ENCODE measurements around the gene RINL.
A peak's percentile ranks its signal among the peaks of the same experiment; 100 is the strongest.

RINL gene

GRCh38 chr19:38904581-38905539 is 26.8 kb upstream of the RINL start:
- no peak for DNase-seq (ENCODE audit: low read depth)
- TF ChIP-seq CTCF (IDR thresholded peaks at IDR 0.05; ENCODE audit: insufficient read depth, low read depth, low read length, missing control alignments), result no peak
- no peak overlapping the region for H3K4me3 ChIP-seq (ENCODE audit: low read length)

DNA sequence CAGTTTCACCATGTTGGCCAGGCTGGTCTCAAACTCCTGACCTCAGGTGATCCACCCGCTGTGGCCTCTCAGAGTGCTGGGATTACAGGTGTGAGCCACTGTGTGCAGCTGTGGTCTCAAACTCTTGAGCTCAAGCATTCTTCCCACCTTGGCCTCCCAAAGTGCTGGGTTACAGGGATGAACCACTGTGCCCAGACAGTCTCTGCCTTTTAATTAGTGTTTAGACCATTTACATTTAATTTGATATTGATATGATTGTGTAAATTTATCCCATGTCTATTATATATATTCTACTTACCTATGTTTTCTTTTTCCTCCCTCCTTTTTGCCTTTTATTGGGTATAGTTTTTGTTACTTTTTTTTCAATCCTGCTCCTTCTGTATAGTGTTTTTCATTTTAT is 23.6 kb upstream of the RINL start:
- DNase-seq (ENCODE audit: low read depth), result no peak
- H3K4me3 ChIP-seq (ENCODE audit: low read length), result no peak overlapping the region
- TF ChIP-seq CTCF (IDR thresholded peaks at IDR 0.05; ENCODE audit: insufficient read depth, low read depth, low read length, missing control alignments), result no peak

- no peak for TF ChIP-seq CTCF (IDR thresholded peaks at IDR 0.05; ENCODE audit: insufficient read depth, low read depth, low read length, missing control alignments)
- no peak for DNase-seq (ENCODE audit: low read depth)
- H3K4me3 ChIP-seq (ENCODE audit: low read length), result peak overlapping the region; percentile 95
Measured at GRCh38 chr19:38900743-38901190, 22.7 kb upstream of the RINL start.

DNA sequence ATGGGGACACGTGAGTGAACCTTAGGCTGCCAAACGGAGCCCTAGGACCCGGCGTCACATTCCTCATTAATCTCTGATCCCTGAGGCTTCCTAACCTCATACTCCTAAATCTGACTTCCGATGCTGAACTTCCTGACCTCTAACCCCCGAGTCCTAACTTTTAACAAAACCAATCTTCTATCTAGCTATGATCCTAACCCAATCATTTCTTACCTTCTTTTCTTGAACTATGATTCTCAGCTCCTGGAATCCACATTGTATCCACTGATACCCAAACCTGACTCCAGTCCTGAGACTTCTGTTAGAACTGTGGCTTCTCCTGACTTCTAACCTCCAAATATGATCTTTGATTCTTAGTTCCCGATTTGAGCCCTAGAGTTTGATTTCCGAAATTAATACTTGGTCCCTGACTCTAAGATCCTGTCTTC is 22.1 kb upstream of the RINL start:
- DNase-seq (ENCODE audit: low read depth), result peak; percentile 65
- no peak for TF ChIP-seq CTCF (IDR thresholded peaks at IDR 0.05; ENCODE audit: insufficient read depth, low read depth, low read length, missing control alignments)
- H3K4me3 ChIP-seq (ENCODE audit: low read length), result peak overlapping the region; percentile 95

GRCh38 chr19:38899447-38900201 is 21.5 kb upstream of the RINL start, which contains the start of the genes NFKBIB and SIRT2:
Gene NFKBIB, plus strand, starts transcription at chr19:38899969. Its CDS starts 64 bp downstream, at chr19:38900033.
Gene SIRT2, minus strand, starts transcription at chr19:38899618. Its CDS starts 97 bp downstream, at chr19:38899521.
- peak within 1 kb of the TSS; percentile 95 for H3K4me3 ChIP-seq (ENCODE audit: low read length)
- TF ChIP-seq CTCF (IDR thresholded peaks at IDR 0.05; ENCODE audit: insufficient read depth, low read depth, low read length, missing control alignments), result no peak
- peak; percentile 100 for DNase-seq (ENCODE audit: low read depth)

DNA sequence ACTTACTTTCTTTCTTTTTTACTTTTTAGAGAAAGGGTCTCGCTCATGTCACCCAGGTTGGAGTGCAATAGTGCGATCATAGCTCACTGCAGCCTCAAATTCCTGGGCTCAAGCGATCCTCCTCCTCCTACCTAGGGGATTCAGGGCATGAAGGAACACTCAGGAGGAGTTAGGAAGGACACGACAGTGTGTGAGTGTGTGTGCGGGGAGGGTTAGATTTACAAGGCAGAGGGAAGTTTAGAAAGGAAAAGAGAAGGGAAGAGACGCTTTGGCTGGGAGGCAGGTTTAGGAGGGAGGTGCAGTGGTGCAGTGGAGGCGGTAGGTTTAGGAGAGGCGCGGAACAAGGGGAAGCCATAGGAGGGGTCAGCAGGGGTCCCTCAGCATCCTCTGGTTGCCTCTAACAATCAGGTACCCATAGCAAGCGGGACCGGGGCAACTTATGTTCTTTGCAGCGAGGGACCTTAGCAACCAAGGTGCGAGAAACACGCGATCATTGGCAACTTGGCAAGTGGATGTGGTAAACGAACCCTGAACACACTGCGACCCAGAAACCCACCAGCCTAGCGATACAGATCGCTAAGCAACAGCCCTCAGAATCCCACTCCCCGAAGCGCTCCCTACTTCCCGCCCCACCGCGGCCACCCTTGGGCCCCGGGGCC is 20.8 kb upstream of the RINL start:
- DNase-seq (ENCODE audit: low read depth), result peak; percentile 19

More for the DNA sequence above, 20.8 kb upstream of the RINL start:
- no peak for TF ChIP-seq CTCF (IDR thresholded peaks at IDR 0.05; ENCODE audit: insufficient read depth, low read depth, low read length, missing control alignments)
- H3K4me3 ChIP-seq (ENCODE audit: low read length), result peak overlapping the region; percentile 95

Data from epithelial cell of esophagus (primary cell).